OCI-LY7 (cell line): Measurements from ENCODE around the gene ENDOG. TPM values are rescaled to one million over a fixed set of nuclear protein-coding genes. Genes with fewer than 3 reads are reported as not detected.

Experiments
- BruUV-seq: library from RNA; stranded (reverse); fragments of 400-500 nt; replicated peaks from 2 replicates; lab custom pipeline; 2021; lab: Mats Ljungman, UMichigan
- CTCF ChIA-PET: fragments of 300-600 bp; sonication (Branson Sonifier 250); formaldehyde crosslinking; loops from one replicate; lab custom pipeline; 2022; ENCODE audit warnings: antibody characterized with exemption; ENCODE audit not compliant: unreplicated experiment; lab: Charles Lee
- POLR2A ChIA-PET: fragments of 300-600 bp; sonication (Branson Sonifier 250); formaldehyde crosslinking; loops from one replicate; lab custom pipeline; 2022; ENCODE audit warnings: antibody characterized with exemption; lab: Charles Lee
- DNase-seq: peaks from one replicate; pipeline ENCODE4 v3.0.0-alpha.2; 2015; ENCODE audit warnings: low spot score
- H2AFZ ChIP-seq: fragments of 200-600 bp; sonication (generic), shearing (Covaris generic); 2 replicates; pipeline ENCODE4 v1.6.1; 2014; ENCODE audit warnings: mild to moderate bottlenecking, antibody characterized with exemption, low read length, moderate library complexity
- H3K27ac ChIP-seq: fragments of 200-600 bp; sonication (generic); 2 replicates; pipeline ENCODE4 v1.5.1; 2014; ENCODE audit warnings: mixed run types, low read depth, mild to moderate bottlenecking, moderate library complexity, low read length, inconsistent platforms; ENCODE audit not compliant: poor library complexity, severe bottlenecking
- H3K36me3 ChIP-seq: fragments of 200-600 bp; sonication (generic); 2 replicates; pipeline ENCODE4 v1.6.1; 2014; ENCODE audit warnings: mild to moderate bottlenecking, antibody characterized with exemption, low read length, moderate library complexity, mixed read lengths; ENCODE audit not compliant: insufficient read depth
- H3K4me1 ChIP-seq: fragments of 200-600 bp; sonication (generic); 2 replicates; pipeline ENCODE4 v1.5.1; 2014; ENCODE audit warnings: mild to moderate bottlenecking, low read length; ENCODE audit not compliant: insufficient read depth, poor library complexity, severe bottlenecking
- H3K4me2 ChIP-seq: fragments of 200-600 bp; sonication (generic); 2 replicates; pipeline ENCODE4 v1.6.1; 2014; ENCODE audit warnings: mild to moderate bottlenecking, low read length
- H3K4me3 ChIP-seq: fragments of 200-600 bp; sonication (generic); 2 replicates; pipeline ENCODE4 v1.5.1; 2014; ENCODE audit warnings: mild to moderate bottlenecking, low read depth, low read length; ENCODE audit not compliant: poor library complexity, severe bottlenecking
- H3K79me2 ChIP-seq: fragments of 200-600 bp; sonication (generic); 2 replicates; pipeline ENCODE4 v1.6.1; 2016; ENCODE audit warnings: low read depth, mild to moderate bottlenecking, low read length, moderate library complexity, mixed read lengths; ENCODE audit not compliant: insufficient read depth
- H3K9me2 ChIP-seq: fragments of 200-600 bp; sonication (generic); 2 replicates; pipeline ENCODE4 v1.6.1; 2016; ENCODE audit warnings: mild to moderate bottlenecking, low read length, mixed read lengths; ENCODE audit not compliant: insufficient read depth
- H3K9me3 ChIP-seq: fragments of 200-600 bp; sonication (generic); 2 replicates; pipeline ENCODE4 v1.6.1; 2014; ENCODE audit warnings: mild to moderate bottlenecking, mixed run types, low read length, mixed read lengths
- H4K20me1 ChIP-seq: fragments of 200-600 bp; sonication (generic); 2 replicates; pipeline ENCODE4 v1.6.1; 2014; ENCODE audit warnings: mild to moderate bottlenecking, antibody characterized with exemption, low read length, moderate library complexity, mixed read lengths; ENCODE audit not compliant: insufficient read depth
- CTCF ChIP-seq: fragments of 200-600 bp; sonication (generic); conservative IDR thresholded peaks from 2 replicates; pipeline ENCODE4 v1.5.1; 2014; ENCODE audit warnings: mild to moderate bottlenecking, antibody characterized with exemption, low read length, moderate library complexity, mixed read lengths
- EZH2phosphoT487 ChIP-seq: fragments of 200-600 bp; sonication (generic); IDR thresholded peaks from 2 replicates; pipeline ENCODE4 v1.6.1; 2018; ENCODE audit warnings: low read depth, borderline replicate concordance, mild to moderate bottlenecking, mixed run types, antibody characterized with exemption, low read length, moderate library complexity, mixed read lengths
- intact Hi-C: fragments of 100-400 bp; cut with micrococcal nuclease; formaldehyde crosslinking; loops from one replicate; pipeline ENCODE4 v1.10.0; 2022; ENCODE audit not compliant: unreplicated experiment
- total RNA-seq, 2 experiments: library from RNA; depleted of rRNA in 1 of 2; stranded (reverse); fragments of >200 nt in 1 of 2; shearing (Covaris generic) in 1 of 2; gene quantifications; 2 replicates each; pipeline ENCODE4 v1.2.3, GENCODE V29; 2014 to 2022

ENDOG gene
- total RNA-seq, 2 experiments from 2014 or later: 29.4 to 35.2 TPM

GRCh38 chr9:128833696-128834095, 15.4 kb downstream of the ENDOG start:
- H3K9me3 ChIP-seq: no peaks in the 10 kb centered on the region
- peaks cover 42% of the 10 kb centered on the region for H3K36me3 ChIP-seq
- no peak for TF ChIP-seq CTCF
- TF ChIP-seq EZH2phosphoT487: no peak
- H3K4me2 ChIP-seq: no peak overlapping the region
- intact Hi-C loops: no loop called here
- peaks cover 8% of the 10 kb centered on the region for H3K4me1 ChIP-seq
- H2AFZ ChIP-seq: no peak overlapping the region
- CTCF ChIA-PET: no interaction called here
- no peak overlapping the region for H3K4me3 ChIP-seq
- no TSS peak for BruUV-seq
- H3K27ac ChIP-seq: no peak overlapping the region
- POLR2A ChIA-PET: no interaction called here
- no peaks in the 10 kb centered on the region for H3K9me2 ChIP-seq
- H4K20me1 ChIP-seq: no peaks in the 10 kb centered on the region
- H3K79me2 ChIP-seq: peaks cover 6% of the 10 kb centered on the region; the same call in 1 of the 2 replicates
- no peak for DNase-seq

GRCh38 chr9:128835246-128836210, 17.2 kb downstream of the ENDOG start:
- no peaks in the 10 kb centered on the region for H3K79me2 ChIP-seq
- CTCF ChIA-PET: no interaction called here
- H3K4me3 ChIP-seq: no peak overlapping the region
- no peak for TF ChIP-seq EZH2phosphoT487
- TF ChIP-seq CTCF: no peak
- no TSS peak for BruUV-seq
- intact Hi-C loops: no loop called here
- H3K9me3 ChIP-seq: no peaks in the 10 kb centered on the region
- H3K4me1 ChIP-seq: no peaks in the 10 kb centered on the region
- H3K4me2 ChIP-seq: no peak overlapping the region
- POLR2A ChIA-PET: interaction anchor here (0.7 kb wide), 1 partner anchor 113 kb away, joined by 6 read pairs; no protein-coding TSS in a partner anchor
- H2AFZ ChIP-seq: no peak overlapping the region
- no peak overlapping the region for H3K27ac ChIP-seq
- DNase-seq: no peak
- no peaks in the 10 kb centered on the region for H3K9me2 ChIP-seq
- H4K20me1 ChIP-seq: no peaks in the 10 kb centered on the region
- H3K36me3 ChIP-seq: peaks cover 49% of the 10 kb centered on the region
